DOHH2 (cell line): ENCODE results near the gene CEMIP2.

Experiments
- H3F3A ChIP-seq: fragments of 200-600 bp; sonication (generic), shearing (Covaris generic); 2 replicates; pipeline ENCODE4 v1.6.0; 2016; ENCODE audit warnings: antibody characterized with exemption, mild to moderate bottlenecking; ENCODE audit not compliant: control insufficient read depth, insufficient read depth
- H3K27ac ChIP-seq: fragments of 200-600 bp; sonication (generic); 2 replicates; pipeline ENCODE4 v1.5.1; 2014; ENCODE audit warnings: low read depth, mild to moderate bottlenecking, low read length, moderate library complexity
- H3K27me3 ChIP-seq: fragments of 200-600 bp; sonication (generic); 2 replicates; pipeline ENCODE4 v1.6.1; 2014; ENCODE audit warnings: mild to moderate bottlenecking, low read length, mixed read lengths; ENCODE audit not compliant: control insufficient read depth
- H3K36me3 ChIP-seq: fragments of 200-600 bp; sonication (generic); 2 replicates; pipeline ENCODE4 v1.6.1; 2014; ENCODE audit warnings: mild to moderate bottlenecking, low read length, moderate library complexity, mixed read lengths; ENCODE audit not compliant: control insufficient read depth
- H3K4me1 ChIP-seq: fragments of 200-600 bp; sonication (generic); 2 replicates; pipeline ENCODE4 v1.6.1; 2014; ENCODE audit warnings: mild to moderate bottlenecking, low read length, mixed read lengths; ENCODE audit not compliant: control insufficient read depth
- H3K4me2 ChIP-seq: fragments of 200-600 bp; sonication (generic); 2 replicates; pipeline ENCODE4 v1.6.0; 2014; ENCODE audit warnings: mild to moderate bottlenecking, low read length, moderate library complexity
- H3K4me3 ChIP-seq: fragments of 200-600 bp; sonication (generic); 2 replicates; pipeline ENCODE4 v1.5.1; 2014; ENCODE audit warnings: mild to moderate bottlenecking, low read length, mixed read lengths
- H3K79me2 ChIP-seq: fragments of 200-600 bp; sonication (generic); 2 replicates; pipeline ENCODE4 v1.6.1; 2014; ENCODE audit warnings: mild to moderate bottlenecking, low read length, mixed read lengths; ENCODE audit not compliant: control insufficient read depth
- H3K9me2 ChIP-seq: fragments of 200-600 bp; sonication (generic); replicated peaks from 2 replicates; pipeline ENCODE4 v1.6.1; 2014; ENCODE audit warnings: mild to moderate bottlenecking, low read length, mixed read lengths; ENCODE audit not compliant: control insufficient read depth
- H3K9me3 ChIP-seq: fragments of 200-600 bp; sonication (generic); 2 replicates; pipeline ENCODE4 v1.6.1; 2014; ENCODE audit warnings: antibody characterized with exemption, low read length, mixed read lengths; ENCODE audit not compliant: control insufficient read depth, insufficient read depth
- H4K20me1 ChIP-seq: fragments of 200-600 bp; sonication (generic); 2 replicates; pipeline ENCODE4 v1.6.0; 2014; ENCODE audit warnings: low read depth, mild to moderate bottlenecking, antibody characterized with exemption, low read length, moderate library complexity; ENCODE audit not compliant: control insufficient read depth, insufficient read depth
- CTCF ChIP-seq: fragments of 200-600 bp; sonication (generic); IDR thresholded peaks from one replicate; pipeline ENCODE4 v1.5.1; 2014; ENCODE audit warnings: antibody characterized with exemption, mild to moderate bottlenecking, low read depth, low read length; ENCODE audit not compliant: poor library complexity, severe bottlenecking
- EZH2phosphoT487 ChIP-seq: fragments of 200-600 bp; sonication (generic); IDR thresholded peaks from 2 replicates; pipeline ENCODE4 v1.6.1; 2017; ENCODE audit warnings: borderline replicate concordance, mild to moderate bottlenecking, antibody characterized with exemption, low read length, moderate library complexity, mixed read lengths

The CEMIP2 gene

GRCh38 chr9:71760901-71761300, 7.4 kb downstream of the CEMIP2 start:
- H3K27ac ChIP-seq = no peak overlapping the region
- no peaks in the 10 kb centered on the region for H3K4me1 ChIP-seq

DNA sequence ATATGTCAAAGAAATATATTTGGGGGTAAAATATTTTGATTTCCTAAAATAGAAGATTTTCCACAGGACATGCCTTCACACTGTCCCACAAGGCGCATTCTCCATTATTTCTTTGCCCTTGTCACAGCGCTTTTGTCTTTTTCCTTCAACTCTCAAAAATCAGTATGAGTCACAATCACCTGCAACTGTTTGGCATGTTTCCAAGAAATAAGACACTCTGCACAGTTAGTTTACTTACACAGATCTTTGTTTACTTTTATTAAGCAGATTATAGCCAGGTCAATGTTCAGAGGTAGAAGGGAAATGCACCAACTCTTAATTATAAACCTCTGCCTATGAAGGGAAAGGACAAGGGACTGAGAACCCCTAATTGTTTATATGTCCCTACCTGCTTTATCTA, 9.5 kb downstream of the CEMIP2 start:
- Histone ChIP-seq H3F3A (no peaks in the 10 kb centered on the region), H4K20me1 (no peaks in the 10 kb centered on the region), H3K79me2 (no peaks in the 10 kb centered on the region), H3K4me3 (no peak overlapping the region), H3K9me3 (no peaks in the 10 kb centered on the region), H3K4me1 (no peaks in the 10 kb centered on the region), H3K4me2 (no peak overlapping the region), H3K9me2 (no peaks in the 10 kb centered on the region), H3K27me3 (peaks cover 26% of the 10 kb centered on the region), H3K27ac (no peak overlapping the region), H3K36me3 (no peaks in the 10 kb centered on the region)
- TF ChIP-seq EZH2phosphoT487 (no peak), CTCF (no peak)

More at GRCh38 chr9:71760901-71761300, 7.4 kb downstream of the CEMIP2 start:
- no peak overlapping the region for H3K4me3 ChIP-seq
- H4K20me1 ChIP-seq = no peaks in the 10 kb centered on the region
- H3K79me2 ChIP-seq = no peaks in the 10 kb centered on the region
- H3K9me2 ChIP-seq = no peaks in the 10 kb centered on the region
- peaks cover 43% of the 10 kb centered on the region for H3K27me3 ChIP-seq
- TF ChIP-seq CTCF (no peak), EZH2phosphoT487 (no peak)
- H3F3A ChIP-seq = no peaks in the 10 kb centered on the region
- no peaks in the 10 kb centered on the region for H3K9me3 ChIP-seq
- no peak overlapping the region for H3K4me2 ChIP-seq
- no peaks in the 10 kb centered on the region for H3K36me3 ChIP-seq

DNA sequence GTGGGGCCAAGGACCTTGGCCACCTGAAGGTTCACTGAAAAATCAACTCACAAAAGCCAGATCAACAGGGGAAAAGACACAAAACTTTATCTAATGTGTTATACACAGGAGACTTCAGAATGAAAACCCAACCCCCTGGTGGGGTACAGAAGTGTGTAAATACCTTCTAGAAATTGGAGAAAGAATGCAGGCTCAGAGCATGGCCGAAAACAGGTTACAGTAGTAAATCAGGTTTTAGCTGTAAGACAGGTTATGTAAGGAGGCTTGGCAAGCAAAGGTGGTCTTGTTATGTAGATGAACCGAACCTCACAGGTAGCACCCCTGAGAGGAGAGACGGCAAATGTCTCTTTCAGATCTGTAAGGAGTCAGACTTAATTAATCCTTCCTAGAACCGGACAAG, 10.0 kb downstream of the CEMIP2 start:
- Histone ChIP-seq H3K27ac (no peak overlapping the region), H3K9me2 (no peaks in the 10 kb centered on the region), H3K9me3 (no peaks in the 10 kb centered on the region), H3K27me3 (peaks cover 26% of the 10 kb centered on the region), H4K20me1 (no peaks in the 10 kb centered on the region), H3K4me1 (no peaks in the 10 kb centered on the region), H3K4me3 (no peak overlapping the region), H3K4me2 (no peak overlapping the region), H3K79me2 (no peaks in the 10 kb centered on the region), H3K36me3 (no peaks in the 10 kb centered on the region), H3F3A (no peaks in the 10 kb centered on the region)
- TF ChIP-seq EZH2phosphoT487 (no peak), CTCF (no peak)

- Histone ChIP-seq H3F3A (no peaks in the 10 kb centered on the region), H3K9me3 (no peaks in the 10 kb centered on the region), H3K79me2 (no peaks in the 10 kb centered on the region), H3K9me2 (no peaks in the 10 kb centered on the region), H3K36me3 (no peaks in the 10 kb centered on the region), H3K27ac (no peak overlapping the region), H3K4me2 (no peak overlapping the region), H4K20me1 (no peaks in the 10 kb centered on the region), H3K4me3 (no peak overlapping the region), H3K27me3 (peaks cover 26% of the 10 kb centered on the region), H3K4me1 (no peaks in the 10 kb centered on the region)
- no peak for TF ChIP-seq CTCF
- TF ChIP-seq EZH2phosphoT487 = no peak
Measured at GRCh38 chr9:71756753-71757152, 11.6 kb downstream of the CEMIP2 start.
